Neural cell (in vitro differentiated cells): ENCODE data around the gene SDK2. TPM values are rescaled to one million over a fixed set of nuclear protein-coding genes. Genes with fewer than 3 reads are reported as not detected.
A peak's percentile ranks its signal among the peaks of the same experiment; 100 is the strongest.

Source experiments
- H2AFZ ChIP-seq: fragments of 200-600, 300-800 bp; sonication (generic), shearing (Covaris generic); 2 replicates; pipeline ENCODE4 v1.6.0; 2014; ENCODE audit warnings: low read depth, mild to moderate bottlenecking, antibody characterized with exemption, low read length, moderate library complexity
- H3F3A ChIP-seq: fragments of 200-600 bp; shearing (Covaris generic); 2 replicates; pipeline ENCODE4 v1.6.1; 2016; ENCODE audit warnings: mild to moderate bottlenecking, moderate library complexity, mixed read lengths, antibody characterized with exemption, low read length; ENCODE audit not compliant: insufficient read depth, poor library complexity, severe bottlenecking
- H3K27ac ChIP-seq: fragments of 200-600, 300-800 bp; sonication (generic), shearing (Covaris generic); 2 replicates; pipeline ENCODE4 v1.5.1; 2014; ENCODE audit warnings: mild to moderate bottlenecking, low read length, moderate library complexity
- H3K27me3 ChIP-seq: fragments of 300-800, 200-600 bp; sonication (generic), shearing (Covaris generic); 2 replicates; pipeline ENCODE4 v1.6.0; 2014; ENCODE audit warnings: mild to moderate bottlenecking, low read depth, low read length, moderate library complexity; ENCODE audit not compliant: insufficient read depth
- H3K36me3 ChIP-seq: fragments of 300-800, 200-600 bp; sonication (generic), shearing (Covaris generic); 2 replicates; pipeline ENCODE4 v1.5.1; 2014; ENCODE audit warnings: mild to moderate bottlenecking, antibody characterized with exemption, low read length, moderate library complexity; ENCODE audit not compliant: insufficient read depth
- H3K4me2 ChIP-seq: fragments of 300-800, 200-600 bp; sonication (generic), shearing (Covaris generic); 2 replicates; pipeline ENCODE4 v1.6.0; 2014; ENCODE audit warnings: mild to moderate bottlenecking, low read length
- H3K4me3 ChIP-seq: fragments of 300-800, 200-600 bp; sonication (generic), shearing (Covaris generic); 2 replicates; pipeline ENCODE4 v1.5.1; 2014; ENCODE audit warnings: mild to moderate bottlenecking, low read length, moderate library complexity
- H3K79me2 ChIP-seq: fragments of 200-600 bp; shearing (Covaris generic); replicated peaks from 2 replicates; pipeline ENCODE4 v1.6.0; 2014; ENCODE audit warnings: mild to moderate bottlenecking, low read length, moderate library complexity; ENCODE audit not compliant: insufficient read depth
- H3K9ac ChIP-seq: fragments of 300-800, 200-600 bp; sonication (generic), shearing (Covaris generic); 2 replicates; pipeline ENCODE4 v1.6.1; 2016; ENCODE audit warnings: mild to moderate bottlenecking, low read length, mixed read lengths
- H3K9me2 ChIP-seq: fragments of 200-600 bp; shearing (Covaris generic); 2 replicates; pipeline ENCODE4 v1.6.1; 2016; ENCODE audit warnings: mild to moderate bottlenecking, low read length, mixed read lengths; ENCODE audit not compliant: insufficient read depth
- H3K9me3 ChIP-seq: fragments of 200-600, 300-800 bp; sonication (generic), shearing (Covaris generic); 2 replicates; pipeline ENCODE4 v1.6.1; 2016; ENCODE audit warnings: mild to moderate bottlenecking, mixed run types, low read length, moderate library complexity, mixed read lengths
- H4K20me1 ChIP-seq: fragments of 200-600 bp; shearing (Covaris generic); 2 replicates; pipeline ENCODE4 v1.6.1; 2016; ENCODE audit warnings: mild to moderate bottlenecking, mixed run types; ENCODE audit not compliant: insufficient read depth
- CTCF ChIP-seq: fragments of 450-650 bp; IDR thresholded peaks from 2 replicates; pipeline ENCODE4 v1.5.1; 2014; ENCODE audit warnings: antibody characterized with exemption, mild to moderate bottlenecking, moderate library complexity; ENCODE audit not compliant: poor library complexity, severe bottlenecking
- EP300 ChIP-seq: fragments of 450-650 bp; conservative IDR thresholded peaks from 2 replicates; pipeline ENCODE4 v1.6.1; 2014; ENCODE audit warnings: antibody characterized with exemption, mild to moderate bottlenecking, moderate library complexity; ENCODE audit not compliant: poor library complexity, severe bottlenecking
- EZH2 ChIP-seq: fragments of 200-600, 300-800 bp; shearing (Covaris generic), sonication (generic); IDR thresholded peaks from 2 replicates; pipeline ENCODE4 v1.6.1; 2014; ENCODE audit warnings: antibody characterized with exemption, low read length, borderline replicate concordance, mild to moderate bottlenecking; ENCODE audit not compliant: insufficient read depth, poor library complexity, severe bottlenecking
- MXI1 ChIP-seq: fragments of 450-650 bp; conservative IDR thresholded peaks from 2 replicates; pipeline ENCODE4 v1.6.1; 2014; ENCODE audit warnings: antibody characterized with exemption, mild to moderate bottlenecking; ENCODE audit not compliant: poor library complexity, severe bottlenecking
- POLR2AphosphoS5 ChIP-seq: IDR thresholded peaks from 2 replicates; pipeline ENCODE4 v1.6.1; 2012
- RAD21 ChIP-seq: fragments of 450-650 bp; conservative IDR thresholded peaks from 2 replicates; pipeline ENCODE4 v1.6.1; 2014; ENCODE audit warnings: antibody characterized with exemption, mild to moderate bottlenecking, moderate library complexity
- REST ChIP-seq: IDR thresholded peaks from 2 replicates; pipeline ENCODE4 v1.6.1; 2012; ENCODE audit warnings: borderline replicate concordance
- SMC3 ChIP-seq: fragments of 450-650 bp; conservative IDR thresholded peaks from 2 replicates; pipeline ENCODE4 v1.6.1; 2014; ENCODE audit warnings: antibody characterized with exemption, mild to moderate bottlenecking, moderate library complexity; ENCODE audit not compliant: poor library complexity
- TAF1 ChIP-seq: IDR thresholded peaks from 2 replicates; pipeline ENCODE4 v1.6.1; 2012; ENCODE audit warnings: low read depth
- polyA plus RNA-seq: library from polyadenylated mRNA; depleted of rRNA; stranded (reverse); fragments of >200 nt; gene quantifications from 2 replicates; pipeline ENCODE4 v1.2.3, GENCODE V29; 2014

Gene SDK2
- polyA plus RNA-seq, 1 donor from 2014 or later: 0.73 TPM

- peaks cover 46% of the 10 kb centered on the region for H3K79me2 ChIP-seq
- H4K20me1 ChIP-seq: no peaks in the 10 kb centered on the region
- no peaks in the 10 kb centered on the region for H3K36me3 ChIP-seq
- H2AFZ ChIP-seq: peak overlapping the region; percentile 45
- peaks cover 5% of the 10 kb centered on the region for H3F3A ChIP-seq
- no peaks in the 10 kb centered on the region for H3K27me3 ChIP-seq
- H3K9me3 ChIP-seq: no peaks in the 10 kb centered on the region
- peak overlapping the region; percentile 82 for H3K4me2 ChIP-seq
- peak overlapping the region; percentile 55 for H3K27ac ChIP-seq
- H3K4me3 ChIP-seq: peak overlapping the region; percentile 96
- peak overlapping the region; percentile 74 for H3K9ac ChIP-seq
- peak; percentile 53 for TF ChIP-seq CTCF
- no peak for TF ChIP-seq EP300
- peak; percentile 60 for TF ChIP-seq MXI1
- peak; percentile 4 for TF ChIP-seq POLR2AphosphoS5
- no peak for TF ChIP-seq EZH2
- TF ChIP-seq RAD21: peak; percentile 67
- TF ChIP-seq SMC3: peak; percentile 69
- TF ChIP-seq TAF1: peak; percentile 39
- no peak for TF ChIP-seq REST
- H3K9me2 ChIP-seq: no peaks in the 10 kb centered on the region
Measured at GRCh38 chr17:73643001-73643851, 1.0 kb downstream of the SDK2 start.

GRCh38 chr17:73642659-73643000 is 1.6 kb downstream of the SDK2 start:
- Histone ChIP-seq H2AFZ (no peak overlapping the region), H3K9ac (peak overlapping the region; percentile 74)

More at GRCh38 chr17:73642659-73643000, 1.6 kb downstream of the SDK2 start:
- Histone ChIP-seq H3K27ac (peak overlapping the region; percentile 55), H3F3A (peaks cover 5% of the 10 kb centered on the region), H3K4me2 (peak overlapping the region; percentile 82), H3K9me2 (no peaks in the 10 kb centered on the region), H3K79me2 (peaks cover 52% of the 10 kb centered on the region), H3K9me3 (no peaks in the 10 kb centered on the region), H4K20me1 (no peaks in the 10 kb centered on the region), H3K36me3 (no peaks in the 10 kb centered on the region), H3K4me3 (peak overlapping the region; percentile 96), H3K27me3 (no peaks in the 10 kb centered on the region)
- no peak for TF ChIP-seq EZH2
- no peak for TF ChIP-seq CTCF
- TF ChIP-seq TAF1: no peak
- no peak for TF ChIP-seq POLR2AphosphoS5
- no peak for TF ChIP-seq SMC3
- TF ChIP-seq REST: no peak
- no peak for TF ChIP-seq EP300
- no peak for TF ChIP-seq RAD21
- no peak for TF ChIP-seq MXI1
